ENCODE data around the gene RAB5A. TPM values are rescaled to one million over a fixed set of nuclear protein-coding genes. Genes with fewer than 3 reads are reported as not detected.

Gene RAB5A
- total and polyA plus RNA-seq, 10 of the 15 experiments (the other 5 are each of a cell fraction or from before 2014, with no cell fraction given), result 15.8 to 44.3 (median 29.1) TPM

DNA sequence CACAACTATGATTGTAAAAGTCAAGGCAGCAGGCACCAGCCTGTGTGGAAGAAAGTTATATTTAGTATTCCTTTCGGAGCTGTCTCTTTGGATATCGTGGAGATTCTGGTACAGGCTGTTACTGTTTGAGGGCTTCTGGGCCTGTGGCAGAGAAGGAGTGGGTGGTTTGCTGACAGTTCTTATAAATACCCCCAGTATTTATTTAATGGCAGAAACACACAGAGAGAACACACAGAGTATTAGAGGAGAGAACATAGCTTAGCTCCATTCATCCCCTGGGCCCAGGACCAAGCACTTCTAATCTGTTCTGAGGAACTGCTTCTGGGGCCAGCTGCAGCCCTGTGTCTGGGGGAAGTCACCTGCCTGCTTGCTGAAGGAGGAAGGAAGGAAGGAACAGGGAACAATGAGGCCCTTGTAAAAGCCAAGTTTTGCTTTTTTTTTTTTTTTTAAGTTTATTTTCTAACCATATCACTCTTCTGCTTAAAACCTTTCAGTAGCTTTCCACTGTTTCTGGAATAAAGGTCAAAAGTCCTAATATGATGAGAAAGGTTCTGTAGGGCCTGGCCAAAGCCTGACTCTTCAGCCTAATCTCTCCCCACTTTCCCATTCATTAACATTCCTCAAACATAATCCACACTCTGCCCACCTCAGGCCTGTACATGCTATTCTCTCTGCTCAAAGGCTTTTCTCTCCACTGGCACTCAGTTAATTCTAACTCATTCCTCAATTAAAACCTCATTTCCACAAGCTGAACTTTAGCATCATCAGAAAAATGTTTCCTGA, 76.9 kb downstream of the RAB5A start:
- no TSS peak for BruUV-seq (replicated peaks)
- DNase-seq (ENCODE audit: low read depth, low spot score), result no peak

More for the DNA sequence above, 76.9 kb downstream of the RAB5A start:
- intact Hi-C loops (cut with micrococcal nuclease; ENCODE audit: unreplicated experiment) (no loop called here), in situ Hi-C loops (cut with MboI) (no loop called here)
- ChIA-PET SMC1A (ENCODE audit: uncharacterized antibody, unreplicated experiment) (interaction anchor here (0.6 kb wide), 1 partner anchor 135 kb away, joined by 3 read pairs; no protein-coding TSS in a partner anchor), CTCF (no interaction called here), POLR2A (no interaction called here), RAD21 (ENCODE audit: unreplicated experiment) (interaction anchor here (0.6 kb wide), 1 partner anchor 1579 kb away, joined by 3 read pairs; no protein-coding TSS in a partner anchor)
- H3K79me2 ChIP-seq (ENCODE audit: control insufficient read depth, insufficient read depth, low read length), result no peaks in the 10 kb centered on the region
- H3K27me3 ChIP-seq (replicated peaks in 1 of 2; ENCODE audit: control insufficient read depth in 2 of 2, insufficient read depth in 2 of 2, low read length in 1 of 2), result no peaks in the 10 kb centered on the region
- H3K36me3 ChIP-seq (ENCODE audit: control insufficient read depth in 2 of 2, insufficient read depth in 2 of 2, low read length in 1 of 2), result no peaks in the 10 kb centered on the region
- H3K4me2 ChIP-seq (ENCODE audit: control insufficient read depth, insufficient read depth), result no peak overlapping the region
- H4K20me1 ChIP-seq (ENCODE audit: control insufficient read depth, insufficient read depth), result no peaks in the 10 kb centered on the region
- H3K4me3 ChIP-seq, result no peak overlapping the region
- 30% methylated on average over 2 of the region's 2 CpGs for WGBS (ENCODE audit: insufficient coverage, insufficient replicate concordance, low lambda C conversion rate, missing lambda C conversion rate)
- no peak overlapping the region for H3K9ac ChIP-seq (ENCODE audit: control insufficient read depth, insufficient read depth, low read length)
- H3K27ac ChIP-seq (ENCODE audit: control insufficient read depth, insufficient read depth), result no peak overlapping the region
- no peak overlapping the region for H2AFZ ChIP-seq (ENCODE audit: control insufficient read depth, low read depth, low read length)
- FAIRE-seq (no peak), ATAC-seq (peak; percentile 27; the same call in 2 of the 3 replicates)
- H3K4me1 ChIP-seq (ENCODE audit: control insufficient read depth, insufficient read depth, low read length), result no peaks in the 10 kb centered on the region
- TF ChIP-seq NRF1 (conservative IDR thresholded peaks at IDR 0.05; ENCODE audit: low read depth, low read length), result no peak
- TF ChIP-seq POLR2AphosphoS2 (IDR thresholded peaks at IDR 0.05; ENCODE audit: low read depth, low read length), result no peak
- TF ChIP-seq FOXK2 (IDR thresholded peaks at IDR 0.05), result no peak
- no peak for TF ChIP-seq REST (IDR thresholded peaks at IDR 0.05; ENCODE audit: low read depth, low read length)
- TF ChIP-seq KAT2A (conservative IDR thresholded peaks at IDR 0.05; ENCODE audit: control insufficient read depth, low read depth, low read length), result no peak
- no peak for TF ChIP-seq NFIC (IDR thresholded peaks at IDR 0.05; ENCODE audit: low read depth, low read length)
- no peak for TF ChIP-seq MYC (IDR thresholded peaks at IDR 0.05; ENCODE audit: insufficient read depth, insufficient read length, insufficient replicate concordance, low read length, severe bottlenecking)
- TF ChIP-seq BMI1 (IDR thresholded peaks at IDR 0.05; ENCODE audit: borderline replicate concordance), result no peak
- TF ChIP-seq RAD21 (IDR thresholded peaks at IDR 0.05; ENCODE audit: insufficient read depth, low read depth, low read length), result no peak
- TF ChIP-seq, protein P1, sequence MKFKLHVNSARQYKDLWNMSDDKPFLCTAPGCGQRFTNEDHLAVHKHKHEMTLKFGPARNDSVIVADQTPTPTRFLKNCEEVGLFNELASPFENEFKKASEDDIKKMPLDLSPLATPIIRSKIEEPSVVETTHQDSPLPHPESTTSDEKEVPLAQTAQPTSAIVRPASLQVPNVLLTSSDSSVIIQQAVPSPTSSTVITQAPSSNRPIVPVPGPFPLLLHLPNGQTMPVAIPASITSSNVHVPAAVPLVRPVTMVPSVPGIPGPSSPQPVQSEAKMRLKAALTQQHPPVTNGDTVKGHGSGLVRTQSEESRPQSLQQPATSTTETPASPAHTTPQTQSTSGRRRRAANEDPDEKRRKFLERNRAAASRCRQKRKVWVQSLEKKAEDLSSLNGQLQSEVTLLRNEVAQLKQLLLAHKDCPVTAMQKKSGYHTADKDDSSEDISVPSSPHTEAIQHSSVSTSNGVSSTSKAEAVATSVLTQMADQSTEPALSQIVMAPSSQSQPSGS (IDR thresholded peaks at IDR 0.05; ENCODE audit: low read length), result no peak
- TF ChIP-seq SREBF1 (IDR thresholded peaks at IDR 0.05; ENCODE audit: low read length), result no peak
- TF ChIP-seq STAT1 (conservative IDR thresholded peaks at IDR 0.05), result no peak
- TF ChIP-seq, protein P2, sequence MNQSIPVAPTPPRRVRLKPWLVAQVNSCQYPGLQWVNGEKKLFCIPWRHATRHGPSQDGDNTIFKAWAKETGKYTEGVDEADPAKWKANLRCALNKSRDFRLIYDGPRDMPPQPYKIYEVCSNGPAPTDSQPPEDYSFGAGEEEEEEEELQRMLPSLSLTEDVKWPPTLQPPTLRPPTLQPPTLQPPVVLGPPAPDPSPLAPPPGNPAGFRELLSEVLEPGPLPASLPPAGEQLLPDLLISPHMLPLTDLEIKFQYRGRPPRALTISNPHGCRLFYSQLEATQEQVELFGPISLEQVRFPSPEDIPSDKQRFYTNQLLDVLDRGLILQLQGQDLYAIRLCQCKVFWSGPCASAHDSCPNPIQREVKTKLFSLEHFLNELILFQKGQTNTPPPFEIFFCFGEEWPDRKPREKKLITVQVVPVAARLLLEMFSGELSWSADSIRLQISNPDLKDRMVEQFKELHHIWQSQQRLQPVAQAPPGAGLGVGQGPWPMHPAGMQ (IDR thresholded peaks at IDR 0.05; ENCODE audit: borderline replicate concordance), result no peak
- H3K9me3 ChIP-seq (replicated peaks; ENCODE audit: control insufficient read depth, insufficient read depth, low read length), result no peaks in the 10 kb centered on the region
